Nephron (organoid): Measurements from ENCODE around the gene POLG2.

Experiments
- H3K27ac Mint-ChIP-seq, 3 experiments: 2 replicates each; pipeline ENCODE4 v1.8.0; 2020; ENCODE audit warnings: mixed read lengths in 3 of 3, mild to moderate bottlenecking in 2 of 3, moderate library complexity in 1 of 3
- H3K27me3 Mint-ChIP-seq: 2 replicates; pipeline ENCODE4 v1.8.0; 2021; ENCODE audit warnings: low read depth, mild to moderate bottlenecking, moderate library complexity, mixed read lengths
- H3K36me3 Mint-ChIP-seq: 2 replicates; pipeline ENCODE4 v1.8.0; 2020; ENCODE audit warnings: low read depth, mixed read lengths
- H3K4me1 Mint-ChIP-seq: 2 replicates; pipeline ENCODE4 v1.8.0; 2020; ENCODE audit warnings: mixed read lengths
- H3K4me3 Mint-ChIP-seq, 3 experiments: 2 replicates each; pipeline ENCODE4 v1.8.0; 2020; ENCODE audit warnings: mild to moderate bottlenecking in 3 of 3, mixed read lengths in 3 of 3, moderate library complexity in 2 of 3
- H3K9me3 Mint-ChIP-seq: 2 replicates; pipeline ENCODE4 v1.8.0; 2020; ENCODE audit warnings: mixed read lengths
- TF ChIP-seq, protein P1 (sequence below), 3 experiments: fragments of 200-600 bp; sonication (generic); IDR thresholded peaks; one replicate each; pipeline ENCODE4 v1.5.0; 2021; ENCODE audit warnings: antibody characterized with exemption in 3 of 3; ENCODE audit not compliant: unreplicated experiment in 3 of 3

The POLG2 gene

GRCh38 chr17:64459284-64459747 is 37.5 kb downstream of the POLG2 start:
- peaks cover 5% of the 10 kb centered on the region for H3K4me1 Mint-ChIP-seq
- no peak overlapping the region for H3K27ac Mint-ChIP-seq
- TF ChIP-seq, protein P1, sequence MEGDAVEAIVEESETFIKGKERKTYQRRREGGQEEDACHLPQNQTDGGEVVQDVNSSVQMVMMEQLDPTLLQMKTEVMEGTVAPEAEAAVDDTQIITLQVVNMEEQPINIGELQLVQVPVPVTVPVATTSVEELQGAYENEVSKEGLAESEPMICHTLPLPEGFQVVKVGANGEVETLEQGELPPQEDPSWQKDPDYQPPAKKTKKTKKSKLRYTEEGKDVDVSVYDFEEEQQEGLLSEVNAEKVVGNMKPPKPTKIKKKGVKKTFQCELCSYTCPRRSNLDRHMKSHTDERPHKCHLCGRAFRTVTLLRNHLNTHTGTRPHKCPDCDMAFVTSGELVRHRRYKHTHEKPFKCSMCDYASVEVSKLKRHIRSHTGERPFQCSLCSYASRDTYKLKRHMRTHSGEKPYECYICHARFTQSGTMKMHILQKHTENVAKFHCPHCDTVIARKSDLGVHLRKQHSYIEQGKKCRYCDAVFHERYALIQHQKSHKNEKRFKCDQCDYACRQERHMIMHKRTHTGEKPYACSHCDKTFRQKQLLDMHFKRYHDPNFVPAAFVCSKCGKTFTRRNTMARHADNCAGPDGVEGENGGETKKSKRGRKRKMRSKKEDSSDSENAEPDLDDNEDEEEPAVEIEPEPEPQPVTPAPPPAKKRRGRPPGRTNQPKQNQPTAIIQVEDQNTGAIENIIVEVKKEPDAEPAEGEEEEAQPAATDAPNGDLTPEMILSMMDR (IDR thresholded peaks at IDR 0.05; ENCODE audit: unreplicated experiment in 3 of 3): no peak
- no peak overlapping the region for H3K4me3 Mint-ChIP-seq
- no peaks in the 10 kb centered on the region for H3K27me3 Mint-ChIP-seq
- no peaks in the 10 kb centered on the region for H3K36me3 Mint-ChIP-seq
- no peaks in the 10 kb centered on the region for H3K9me3 Mint-ChIP-seq

GRCh38 chr17:64458756-64459155 is 38.1 kb downstream of the POLG2 start:
- H3K27me3 Mint-ChIP-seq: no peaks in the 10 kb centered on the region
- H3K9me3 Mint-ChIP-seq: no peaks in the 10 kb centered on the region
- TF ChIP-seq, protein P1 (IDR thresholded peaks at IDR 0.05; ENCODE audit: unreplicated experiment in 3 of 3): no peak
- H3K4me1 Mint-ChIP-seq: peaks cover 5% of the 10 kb centered on the region
- H3K4me3 Mint-ChIP-seq: no peak overlapping the region
- H3K36me3 Mint-ChIP-seq: no peaks in the 10 kb centered on the region
- no peak overlapping the region for H3K27ac Mint-ChIP-seq

- Mint-ChIP-seq H3K4me3 (no peak overlapping the region), H3K27me3 (no peaks in the 10 kb centered on the region), H3K27ac (no peak overlapping the region), H3K4me1 (peaks cover 5% of the 10 kb centered on the region), H3K9me3 (no peaks in the 10 kb centered on the region), H3K36me3 (no peaks in the 10 kb centered on the region)
- TF ChIP-seq, protein P1 (IDR thresholded peaks at IDR 0.05; ENCODE audit: unreplicated experiment in 3 of 3): no peak
These were observed 39.7 kb downstream of the POLG2 start for GRCh38 chr17:64457156-64457555.

GRCh38 chr17:64455993-64456885 is 40.6 kb downstream of the POLG2 start:
- no peaks in the 10 kb centered on the region for H3K27me3 Mint-ChIP-seq
- TF ChIP-seq, protein P1 (IDR thresholded peaks at IDR 0.05; ENCODE audit: unreplicated experiment in 3 of 3): no peak
- H3K9me3 Mint-ChIP-seq: no peaks in the 10 kb centered on the region
- H3K36me3 Mint-ChIP-seq: no peaks in the 10 kb centered on the region
- H3K4me1 Mint-ChIP-seq: no peaks in the 10 kb centered on the region
- H3K27ac Mint-ChIP-seq: no peak overlapping the region
- H3K4me3 Mint-ChIP-seq: no peak overlapping the region

DNA sequence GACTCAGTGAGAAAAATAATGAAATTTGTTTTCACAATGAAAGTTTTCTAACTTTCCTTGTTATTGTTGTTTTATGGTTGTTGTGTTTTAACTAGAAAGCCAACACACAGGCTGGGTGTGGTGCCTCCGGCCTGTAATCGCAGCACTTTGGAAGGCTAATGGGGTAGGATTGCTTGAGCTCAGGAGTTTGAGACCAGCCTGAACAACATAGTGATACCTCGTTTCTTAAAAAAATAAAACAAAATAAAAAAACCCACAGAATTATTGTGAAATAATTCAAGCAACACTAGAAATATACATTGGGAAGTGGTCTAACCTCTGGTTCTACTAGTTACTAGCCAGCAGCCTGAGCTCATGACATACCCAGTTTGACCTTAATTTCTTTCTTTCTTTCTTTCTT is 47.3 kb downstream of the POLG2 start:
- H3K36me3 Mint-ChIP-seq: no peaks in the 10 kb centered on the region
- no peak overlapping the region for H3K4me3 Mint-ChIP-seq
- H3K27me3 Mint-ChIP-seq: peaks cover 4% of the 10 kb centered on the region
- H3K4me1 Mint-ChIP-seq: peaks cover 4% of the 10 kb centered on the region
- no peak overlapping the region for H3K27ac Mint-ChIP-seq
- TF ChIP-seq, protein P1 (IDR thresholded peaks at IDR 0.05; ENCODE audit: unreplicated experiment in 3 of 3): no peak
- H3K9me3 Mint-ChIP-seq: no peaks in the 10 kb centered on the region
